ENCODE results near the gene UBXN6.

GRCh38 chr19:4464815-4465581 is 7.4 kb upstream of the UBXN6 start:
- TF ChIP-seq CTCF (IDR thresholded peaks at IDR 0.05) (no peak), POLR2A (IDR thresholded peaks at IDR 0.05) (no peak)

Data from prostate gland (tissue), 2 donors.